ENCODE results near the gene BCLAF1. TPM values are rescaled to one million over a fixed set of nuclear protein-coding genes. Genes with fewer than 3 reads are reported as not detected.

BCLAF1 gene
- total and polyA plus RNA-seq, 9 of the 15 experiments (the other 6 are each of a cell fraction or from before 2014, with no cell fraction given): 65.4 to 286 (median 165) TPM

DNA sequence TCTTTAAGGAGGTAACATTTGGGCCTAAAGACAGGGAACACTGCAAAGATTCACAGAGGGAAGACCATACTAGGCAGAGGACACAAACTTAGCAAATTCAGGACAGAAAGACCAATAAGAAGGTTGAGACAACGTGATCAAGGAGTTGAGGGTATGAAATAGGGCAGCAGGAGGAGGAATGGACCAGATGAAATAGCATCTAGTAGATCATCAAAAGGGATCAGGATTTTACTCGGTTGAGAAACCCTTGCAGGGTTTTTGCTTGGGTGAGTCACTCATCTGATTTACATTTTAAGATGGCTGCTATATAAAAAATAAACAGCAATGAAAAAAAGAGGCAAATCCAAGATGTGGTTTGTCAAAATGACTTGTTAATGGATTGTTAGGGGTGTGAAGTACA, 4.7 kb downstream of the BCLAF1 start:
- ATAC-seq (no peak), FAIRE-seq (no peak), DNase-seq (ENCODE audit: extremely low read depth in 1 of 4, low spot score in 3 of 4) (peak in 1 of 4 experiments; percentile 25)
- Histone ChIP-seq H3K4me3 (0 out of 2 replicates have a peak overlapping the region, but pooled peaks have one; percentile 75), H3K27ac (ENCODE audit: extremely low read depth, low read depth, low read length) (no peak overlapping the region; the same call in 2 of the 3 replicates), H3K4me1 (replicated peaks in 1 of 2; ENCODE audit: control insufficient read depth in 2 of 2, insufficient read depth in 2 of 2, low read length in 2 of 2) (peaks cover 7 to 26% of the 10 kb centered on the region in 2 experiments; a peak in 4 of 5 replicates), H2AFZ (ENCODE audit: low read depth, low read length) (no peak overlapping the region), H4K20me1 (replicated peaks; ENCODE audit: control insufficient read depth, insufficient read depth, low read length) (peaks cover 87% of the 10 kb centered on the region), H3K9me3 (replicated peaks; ENCODE audit: control insufficient read depth, insufficient read depth, low read depth, low read length) (no peaks in the 10 kb centered on the region), H3K4me2 (ENCODE audit: insufficient read depth, low read length) (peak overlapping the region; percentile 75), H3K9me1 (ENCODE audit: control insufficient read depth, insufficient read depth, low read length) (peaks cover 5% of the 10 kb centered on the region), H3K9ac (ENCODE audit: insufficient read depth in 1 of 2, low read depth in 2 of 2, low read length in 2 of 2) (peak overlapping the region in 1 of 2 experiments; percentile 18; a peak in 1 of 4 replicates), H3K36me3 (ENCODE audit: control insufficient read depth, insufficient read depth, low read length) (peaks cover 72% of the 10 kb centered on the region), H3K79me2 (ENCODE audit: control insufficient read depth, insufficient read depth, low read length) (peaks cover 98% of the 10 kb centered on the region), H3K27me3 (ENCODE audit: control insufficient read depth in 2 of 2, insufficient read depth in 2 of 2, low read length in 2 of 2) (no peaks in the 10 kb centered on the region)
- 0% methylated on average over 2 of the region's 2 CpGs for WGBS (ENCODE audit: insufficient coverage, low coverage, missing lambda C conversion rate)
- POLR2A ChIA-PET: interaction anchor here (0.7 to 7.8 kb wide), 3 partner anchors 8 to 31 kb away, joined by 3 to 176 read pairs (median 5); partner anchors contain the start of gene MTFR2
- CTCF ChIA-PET (ENCODE audit: low intra/inter-chr PET ratio): no interaction called here
- no TSS peak for BruUV-seq (replicated peaks)
- in situ Hi-C loops (cut with MboI): no loop called here
- intact Hi-C loops (cut with micrococcal nuclease): no loop called here
- TF ChIP-seq ZNF384 (IDR thresholded peaks at IDR 0.05; ENCODE audit: low read depth, low read length) (0 out of 2 replicates have a peak, but pooled peaks have one; percentile 19), FOSL1 (tag; conservative IDR thresholded peaks at IDR 0.05) (peak; percentile 62; the same call in 1 of the 2 replicates), PHF21A (IDR thresholded peaks at IDR 0.05; ENCODE audit: borderline replicate concordance, low read depth) (no peak), ZNF232 (CRISPR knock-in tag; IDR thresholded peaks at IDR 0.05) (no peak), ZNF717 (CRISPR knock-in tag; IDR thresholded peaks at IDR 0.05) (no peak), PYGO2 (tag; IDR thresholded peaks at IDR 0.05) (no peak), ZFP1 (CRISPR knock-in tag; IDR thresholded peaks at IDR 0.05) (no peak), BHLHE40 (IDR thresholded peaks at IDR 0.05; ENCODE audit: low read length) (no peak), TCF7 (IDR thresholded peaks at IDR 0.05; ENCODE audit: borderline replicate concordance) (no peak), CHCHD3 (CRISPR knock-in tag; IDR thresholded peaks at IDR 0.05) (no peak), POLR2A (conservative IDR thresholded peaks at IDR 0.05) (peak; percentile 51; the same call in 1 of the 2 replicates), TBP (optimal IDR thresholded peaks at IDR 0.05; ENCODE audit: low read depth, low read length) (no peak), KLF13 (tag; IDR thresholded peaks at IDR 0.05; ENCODE audit: borderline replicate concordance, low read depth) (no peak), RFX5 (IDR thresholded peaks at IDR 0.05; ENCODE audit: low read depth, low read length) (no peak)
- TF ChIP-seq, protein P1, sequence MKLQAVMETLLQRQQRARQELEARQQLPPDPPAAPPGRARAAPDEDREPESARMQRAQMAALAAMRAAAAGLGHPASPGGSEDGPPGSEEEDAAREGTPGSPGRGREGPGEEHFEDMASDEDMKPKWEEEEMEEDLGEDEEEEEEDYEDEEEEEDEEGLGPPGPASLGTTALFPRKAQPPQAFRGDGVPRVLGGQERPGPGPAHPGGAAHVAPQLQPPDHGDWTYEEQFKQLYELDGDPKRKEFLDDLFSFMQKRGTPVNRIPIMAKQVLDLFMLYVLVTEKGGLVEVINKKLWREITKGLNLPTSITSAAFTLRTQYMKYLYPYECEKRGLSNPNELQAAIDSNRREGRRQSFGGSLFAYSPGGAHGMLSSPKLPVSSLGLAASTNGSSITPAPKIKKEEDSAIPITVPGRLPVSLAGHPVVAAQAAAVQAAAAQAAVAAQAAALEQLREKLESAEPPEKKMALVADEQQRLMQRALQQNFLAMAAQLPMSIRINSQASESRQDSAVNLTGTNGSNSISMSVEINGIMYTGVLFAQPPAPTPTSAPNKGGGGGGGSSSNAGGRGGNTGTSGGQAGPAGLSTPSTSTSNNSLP (IDR thresholded peaks at IDR 0.05; ENCODE audit: borderline replicate concordance, low read depth, low read length): 0 out of 2 replicates have a peak, but pooled peaks have one; percentile 33
- TF ChIP-seq, protein P2, sequence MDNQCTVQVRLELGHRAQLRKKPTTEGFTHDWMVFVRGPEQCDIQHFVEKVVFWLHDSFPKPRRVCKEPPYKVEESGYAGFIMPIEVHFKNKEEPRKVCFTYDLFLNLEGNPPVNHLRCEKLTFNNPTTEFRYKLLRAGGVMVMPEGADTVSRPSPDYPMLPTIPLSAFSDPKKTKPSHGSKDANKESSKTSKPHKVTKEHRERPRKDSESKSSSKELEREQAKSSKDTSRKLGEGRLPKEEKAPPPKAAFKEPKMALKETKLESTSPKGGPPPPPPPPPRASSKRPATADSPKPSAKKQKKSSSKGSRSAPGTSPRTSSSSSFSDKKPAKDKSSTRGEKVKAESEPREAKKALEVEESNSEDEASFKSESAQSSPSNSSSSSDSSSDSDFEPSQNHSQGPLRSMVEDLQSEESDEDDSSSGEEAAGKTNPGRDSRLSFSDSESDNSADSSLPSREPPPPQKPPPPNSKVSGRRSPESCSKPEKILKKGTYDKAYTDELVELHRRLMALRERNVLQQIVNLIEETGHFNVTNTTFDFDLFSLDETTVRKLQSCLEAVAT (IDR thresholded peaks at IDR 0.05): no peak
- TF ChIP-seq, protein P3, sequence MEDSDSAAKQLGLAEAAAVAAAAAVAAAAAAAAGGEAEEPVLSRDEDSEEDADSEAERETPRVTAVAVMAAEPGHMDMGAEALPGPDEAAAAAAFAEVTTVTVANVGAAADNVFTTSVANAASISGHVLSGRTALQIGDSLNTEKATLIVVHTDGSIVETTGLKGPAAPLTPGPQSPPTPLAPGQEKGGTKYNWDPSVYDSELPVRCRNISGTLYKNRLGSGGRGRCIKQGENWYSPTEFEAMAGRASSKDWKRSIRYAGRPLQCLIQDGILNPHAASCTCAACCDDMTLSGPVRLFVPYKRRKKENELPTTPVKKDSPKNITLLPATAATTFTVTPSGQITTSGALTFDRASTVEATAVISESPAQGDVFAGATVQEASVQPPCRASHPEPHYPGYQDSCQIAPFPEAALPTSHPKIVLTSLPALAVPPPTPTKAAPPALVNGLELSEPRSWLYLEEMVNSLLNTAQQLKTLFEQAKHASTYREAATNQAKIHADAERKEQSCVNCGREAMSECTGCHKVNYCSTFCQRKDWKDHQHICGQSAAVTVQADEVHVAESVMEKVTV (CRISPR knock-in tag; IDR thresholded peaks at IDR 0.05): 0 out of 2 replicates have a peak, but pooled peaks have one; percentile 4
- TF ChIP-seq, protein P4, sequence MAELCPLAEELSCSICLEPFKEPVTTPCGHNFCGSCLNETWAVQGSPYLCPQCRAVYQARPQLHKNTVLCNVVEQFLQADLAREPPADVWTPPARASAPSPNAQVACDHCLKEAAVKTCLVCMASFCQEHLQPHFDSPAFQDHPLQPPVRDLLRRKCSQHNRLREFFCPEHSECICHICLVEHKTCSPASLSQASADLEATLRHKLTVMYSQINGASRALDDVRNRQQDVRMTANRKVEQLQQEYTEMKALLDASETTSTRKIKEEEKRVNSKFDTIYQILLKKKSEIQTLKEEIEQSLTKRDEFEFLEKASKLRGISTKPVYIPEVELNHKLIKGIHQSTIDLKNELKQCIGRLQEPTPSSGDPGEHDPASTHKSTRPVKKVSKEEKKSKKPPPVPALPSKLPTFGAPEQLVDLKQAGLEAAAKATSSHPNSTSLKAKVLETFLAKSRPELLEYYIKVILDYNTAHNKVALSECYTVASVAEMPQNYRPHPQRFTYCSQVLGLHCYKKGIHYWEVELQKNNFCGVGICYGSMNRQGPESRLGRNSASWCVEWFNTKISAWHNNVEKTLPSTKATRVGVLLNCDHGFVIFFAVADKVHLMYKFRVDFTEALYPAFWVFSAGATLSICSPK (IDR thresholded peaks at IDR 0.05; ENCODE audit: borderline replicate concordance): no peak
